ENCODE results near the gene WDR72.

WDR72 gene

GRCh38 chr15:53675832-53676231 is 83.6 kb downstream of the WDR72 start:
- no peak overlapping the region; the same call in 1 of the 2 replicates for H2AFZ ChIP-seq (ENCODE audit: low read length)
- H3K79me2 ChIP-seq (ENCODE audit: insufficient read depth, low read length) = no peaks in the 10 kb centered on the region
- no peaks in the 10 kb centered on the region for H4K20me1 ChIP-seq (ENCODE audit: insufficient read depth, low read length, poor library complexity, severe bottlenecking)
- H3K4me1 ChIP-seq (ENCODE audit: insufficient read depth, low read length, poor library complexity, severe bottlenecking) = no peaks in the 10 kb centered on the region
- H3K4me2 ChIP-seq (ENCODE audit: low read depth, low read length, poor library complexity, severe bottlenecking) = no peak overlapping the region
- H3K9me3 ChIP-seq (ENCODE audit: insufficient read depth, low read depth, low read length) = no peaks in the 10 kb centered on the region
- TF ChIP-seq EZH2phosphoT487 (IDR thresholded peaks at IDR 0.05; ENCODE audit: borderline replicate concordance) = no peak
- no peak for TF ChIP-seq CTCF (conservative IDR thresholded peaks at IDR 0.05; ENCODE audit: low read length)
- H3F3A ChIP-seq (ENCODE audit: low read depth) = no peaks in the 10 kb centered on the region
- no peak overlapping the region for H3K4me3 ChIP-seq (ENCODE audit: low read length, poor library complexity, severe bottlenecking)
- no peaks in the 10 kb centered on the region for H3K9me2 ChIP-seq (replicated peaks; ENCODE audit: low read depth, low read length)
- no peaks in the 10 kb centered on the region for H3K36me3 ChIP-seq (ENCODE audit: insufficient read depth, low read length)
- no peak overlapping the region for H3K9ac ChIP-seq (ENCODE audit: low read depth, low read length, poor library complexity, severe bottlenecking)
- no peaks in the 10 kb centered on the region for H3K27me3 ChIP-seq (ENCODE audit: insufficient read depth, low read length, poor library complexity, severe bottlenecking)

GRCh38 chr15:53671545-53671944 is 87.9 kb downstream of the WDR72 start:
- no peaks in the 10 kb centered on the region for H3K9me3 ChIP-seq (ENCODE audit: insufficient read depth, low read depth, low read length)
- no peaks in the 10 kb centered on the region for H3F3A ChIP-seq (ENCODE audit: low read depth)
- no peaks in the 10 kb centered on the region for H3K9me2 ChIP-seq (replicated peaks; ENCODE audit: low read depth, low read length)
- no peaks in the 10 kb centered on the region for H3K79me2 ChIP-seq (ENCODE audit: insufficient read depth, low read length)
- no peaks in the 10 kb centered on the region for H3K27me3 ChIP-seq (ENCODE audit: insufficient read depth, low read length, poor library complexity, severe bottlenecking)
- H3K4me2 ChIP-seq (ENCODE audit: low read depth, low read length, poor library complexity, severe bottlenecking) = no peak overlapping the region
- no peaks in the 10 kb centered on the region for H4K20me1 ChIP-seq (ENCODE audit: insufficient read depth, low read length, poor library complexity, severe bottlenecking)
- no peak overlapping the region for H3K4me3 ChIP-seq (ENCODE audit: low read length, poor library complexity, severe bottlenecking)
- no peak overlapping the region for H2AFZ ChIP-seq (ENCODE audit: low read length)
- H3K4me1 ChIP-seq (ENCODE audit: insufficient read depth, low read length, poor library complexity, severe bottlenecking) = no peaks in the 10 kb centered on the region
- TF ChIP-seq EZH2phosphoT487 (IDR thresholded peaks at IDR 0.05; ENCODE audit: borderline replicate concordance) = no peak
- no peak for TF ChIP-seq CTCF (conservative IDR thresholded peaks at IDR 0.05; ENCODE audit: low read length)
- H3K36me3 ChIP-seq (ENCODE audit: insufficient read depth, low read length) = no peaks in the 10 kb centered on the region
- no peak overlapping the region for H3K9ac ChIP-seq (ENCODE audit: low read depth, low read length, poor library complexity, severe bottlenecking)

- no peak for TF ChIP-seq EZH2phosphoT487 (IDR thresholded peaks at IDR 0.05; ENCODE audit: borderline replicate concordance)
- TF ChIP-seq CTCF (conservative IDR thresholded peaks at IDR 0.05; ENCODE audit: low read length) = no peak
- H3K4me2 ChIP-seq (ENCODE audit: low read depth, low read length, poor library complexity, severe bottlenecking) = no peak overlapping the region
- H3K4me1 ChIP-seq (ENCODE audit: insufficient read depth, low read length, poor library complexity, severe bottlenecking) = no peaks in the 10 kb centered on the region
- H3K27me3 ChIP-seq (ENCODE audit: insufficient read depth, low read length, poor library complexity, severe bottlenecking) = no peaks in the 10 kb centered on the region
- H3K9me2 ChIP-seq (replicated peaks; ENCODE audit: low read depth, low read length) = no peaks in the 10 kb centered on the region
- H2AFZ ChIP-seq (ENCODE audit: low read length) = no peak overlapping the region
- no peaks in the 10 kb centered on the region for H3K36me3 ChIP-seq (ENCODE audit: insufficient read depth, low read length)
- H3F3A ChIP-seq (ENCODE audit: low read depth) = no peaks in the 10 kb centered on the region
- no peaks in the 10 kb centered on the region for H4K20me1 ChIP-seq (ENCODE audit: insufficient read depth, low read length, poor library complexity, severe bottlenecking)
- no peaks in the 10 kb centered on the region for H3K9me3 ChIP-seq (ENCODE audit: insufficient read depth, low read depth, low read length)
- H3K4me3 ChIP-seq (ENCODE audit: low read length, poor library complexity, severe bottlenecking) = no peak overlapping the region
- H3K79me2 ChIP-seq (ENCODE audit: insufficient read depth, low read length) = no peaks in the 10 kb centered on the region
- H3K9ac ChIP-seq (ENCODE audit: low read depth, low read length, poor library complexity, severe bottlenecking) = no peak overlapping the region
Measured at GRCh38 chr15:53670701-53671100, 88.8 kb downstream of the WDR72 start.
